B cell (primary cell): Measurements from ENCODE around the gene SPOCK1. TPM values are rescaled to one million over a fixed set of nuclear protein-coding genes. Genes with fewer than 3 reads are reported as not detected.

Experiments used
- ATAC-seq: fragments of 200-7000 bp; cut with Tn5 transposase; one replicate; pipeline ENCODE4 v1.10.0; 2021; ENCODE audit warnings: low read depth, mild to moderate bottlenecking, moderate number of reproducible peaks, moderate library complexity
- CTCF ChIA-PET: fragments of 350-600 bp; sonication (Branson Sonifier 250); formaldehyde crosslinking; loops from one replicate; lab custom pipeline; 2021; ENCODE audit warnings: antibody characterized with exemption, inconsistent platforms; lab: Charles Lee
- POLR2A ChIA-PET: fragments of 350-600 bp; sonication (Branson Sonifier 250); formaldehyde crosslinking; loops from one replicate; lab custom pipeline; 2021; ENCODE audit warnings: antibody characterized with exemption; lab: Charles Lee
- DNase-seq: peaks from one replicate; pipeline ENCODE4 v3.0.0; 2013
- H2AFZ ChIP-seq: 2 replicates; pipeline ENCODE4 v1.6.1; 2012; ENCODE audit warnings: mild to moderate bottlenecking, low read depth, low read length; ENCODE audit not compliant: insufficient read depth, poor library complexity, severe bottlenecking
- H3K27ac ChIP-seq, 2 donors: 1 replicate in 1 of 2; 2 replicates in 1 of 2; pipeline ENCODE4 v1.5.1; 2012 to 2013; ENCODE audit warnings: low read length in 2 of 2, mild to moderate bottlenecking in 2 of 2, moderate library complexity in 1 of 2
- H3K27me3 ChIP-seq, 4 experiments: fragments of 200-600 bp in 1 of 4; sonication (generic) in 1 of 4; replicated peaks in 1 of 4; 1 replicate in 2 of 4; 2 replicates in 2 of 4; pipeline versions ENCODE4 v1.6.1 to v1.7.0; 2013 to 2016; ENCODE audit warnings: low read length in 3 of 4, mild to moderate bottlenecking in 2 of 4, mixed read lengths in 1 of 4, moderate library complexity in 1 of 4; ENCODE audit not compliant: insufficient read depth in 4 of 4, control insufficient read depth in 3 of 4; ENCODE audit errors: control extremely low read depth in 1 of 4
- H3K36me3 ChIP-seq, 2 experiments: replicated peaks in 1 of 2; 1 replicate in 1 of 2; 2 replicates in 1 of 2; pipeline versions ENCODE4 v1.6.1 to v1.7.1; 2013; ENCODE audit warnings: low read length in 1 of 2; ENCODE audit not compliant: insufficient read depth in 2 of 2, control insufficient read depth in 1 of 2; ENCODE audit errors: control extremely low read depth in 1 of 2, extremely low read depth in 1 of 2
- H3K4me1 ChIP-seq, 2 donors: fragments of 200-600 bp in 1 of 2; sonication (generic) in 1 of 2; 1 replicate in 1 of 2; 2 replicates in 1 of 2; pipeline versions ENCODE4 v1.5.1 to v1.6.1; 2013 to 2017; ENCODE audit warnings: low read length in 2 of 2; ENCODE audit not compliant: control insufficient read depth in 2 of 2, insufficient read depth in 2 of 2
- H3K4me2 ChIP-seq: replicated peaks from 2 replicates; pipeline ENCODE3; 2012; ENCODE audit warnings: mild to moderate bottlenecking, low read depth, low read length; ENCODE audit not compliant: poor library complexity, severe bottlenecking
- H3K4me3 ChIP-seq, 5 experiments: fragments of 200-600 bp in 1 of 5; sonication (generic) in 1 of 5; 1 replicate in 3 of 5; 2 replicates in 2 of 5; pipeline versions ENCODE4 v1.5.1 to v1.7.0; 2011 to 2016; ENCODE audit warnings: low read length in 4 of 5, mild to moderate bottlenecking in 4 of 5, low read depth in 2 of 5, control low read depth in 1 of 5, moderate library complexity in 1 of 5; ENCODE audit not compliant: insufficient read depth in 1 of 5; ENCODE audit errors: control extremely low read depth in 1 of 5, extremely low read depth in 1 of 5
- H3K79me2 ChIP-seq: fragments of 200-600 bp; sonication (generic); one replicate; pipeline ENCODE4 v1.6.0; 2016; ENCODE audit warnings: low read length; ENCODE audit not compliant: control insufficient read depth, insufficient read depth
- H3K9ac ChIP-seq: fragments of 200-600 bp; sonication (generic); 2 replicates; pipeline ENCODE4 v1.6.1; 2017; ENCODE audit warnings: mild to moderate bottlenecking, low read length, moderate library complexity
- H3K9me3 ChIP-seq, 3 donors: one replicate each; pipeline versions ENCODE4 v1.6.1 to v1.7.1; 2013; ENCODE audit warnings: low read length in 2 of 3; ENCODE audit not compliant: control insufficient read depth in 2 of 3, insufficient read depth in 1 of 3; ENCODE audit errors: control extremely low read depth in 1 of 3
- H4K20me1 ChIP-seq: 2 replicates; pipeline ENCODE4 v1.6.0; 2012; ENCODE audit warnings: mild to moderate bottlenecking, low read length; ENCODE audit not compliant: insufficient read depth, control insufficient read depth, poor library complexity, severe bottlenecking
- H3K27ac Mint-ChIP-seq: one replicate; pipeline ENCODE4 v1.8.0; 2021; ENCODE audit warnings: mixed read lengths
- H3K27me3 Mint-ChIP-seq: one replicate; pipeline ENCODE4 v1.8.0; 2021; ENCODE audit warnings: mixed read lengths
- H3K4me1 Mint-ChIP-seq: one replicate; pipeline ENCODE4 v1.8.0; 2021; ENCODE audit warnings: mixed read lengths
- H3K4me3 Mint-ChIP-seq: one replicate; pipeline ENCODE4 v1.8.0; 2021; ENCODE audit warnings: mixed read lengths
- H3K9me3 Mint-ChIP-seq: one replicate; pipeline ENCODE4 v1.8.0; 2022; ENCODE audit warnings: mixed read lengths; ENCODE audit not compliant: insufficient read depth
- EZH2 ChIP-seq: IDR thresholded peaks from 2 replicates; pipeline ENCODE4 v1.6.1; 2012; ENCODE audit warnings: borderline replicate concordance, low read depth, mild to moderate bottlenecking, moderate library complexity, low read length; ENCODE audit not compliant: insufficient read depth, poor library complexity, severe bottlenecking
- WGBS: methylation state at CpG from one replicate; pipeline ENCODE4 v1.1.5; 2013; ENCODE audit warnings: missing lambda C conversion rate; ENCODE audit not compliant: insufficient coverage; 5-methylcytosine and 5-hydroxymethylcytosine counted together
- intact Hi-C: fragments of 100-400 bp; cut with micrococcal nuclease; formaldehyde crosslinking; loops from one replicate; pipeline ENCODE4 v1.10.0; 2022
- polyA plus RNA-seq: library from polyadenylated mRNA; depleted of rRNA; stranded (reverse); fragments of >200 nt; gene quantifications from 2 replicates; pipeline ENCODE4 v1.2.3, GENCODE V29; 2012
- total RNA-seq, 2 donors: library from RNA; stranded (reverse); fragments of 120-200 nt in 1 of 2; gene quantifications; 1 replicate in 1 of 2; 2 replicates in 1 of 2; pipeline versions ENCODE4 v1.2.3 to v1.2.4, GENCODE V29; 2013 to 2022
- TF ChIP-seq, protein P1 (sequence below): fragments of 200-600 bp; IDR thresholded peaks from one replicate; pipeline ENCODE4 v1.8.0; 2022; ENCODE audit warnings: antibody characterized with exemption, mild to moderate bottlenecking

SPOCK1 gene
- total and polyA plus RNA-seq, 2 donors (not counting 1 experiment from before 2014, with no cell fraction given), result not detected

DNA sequence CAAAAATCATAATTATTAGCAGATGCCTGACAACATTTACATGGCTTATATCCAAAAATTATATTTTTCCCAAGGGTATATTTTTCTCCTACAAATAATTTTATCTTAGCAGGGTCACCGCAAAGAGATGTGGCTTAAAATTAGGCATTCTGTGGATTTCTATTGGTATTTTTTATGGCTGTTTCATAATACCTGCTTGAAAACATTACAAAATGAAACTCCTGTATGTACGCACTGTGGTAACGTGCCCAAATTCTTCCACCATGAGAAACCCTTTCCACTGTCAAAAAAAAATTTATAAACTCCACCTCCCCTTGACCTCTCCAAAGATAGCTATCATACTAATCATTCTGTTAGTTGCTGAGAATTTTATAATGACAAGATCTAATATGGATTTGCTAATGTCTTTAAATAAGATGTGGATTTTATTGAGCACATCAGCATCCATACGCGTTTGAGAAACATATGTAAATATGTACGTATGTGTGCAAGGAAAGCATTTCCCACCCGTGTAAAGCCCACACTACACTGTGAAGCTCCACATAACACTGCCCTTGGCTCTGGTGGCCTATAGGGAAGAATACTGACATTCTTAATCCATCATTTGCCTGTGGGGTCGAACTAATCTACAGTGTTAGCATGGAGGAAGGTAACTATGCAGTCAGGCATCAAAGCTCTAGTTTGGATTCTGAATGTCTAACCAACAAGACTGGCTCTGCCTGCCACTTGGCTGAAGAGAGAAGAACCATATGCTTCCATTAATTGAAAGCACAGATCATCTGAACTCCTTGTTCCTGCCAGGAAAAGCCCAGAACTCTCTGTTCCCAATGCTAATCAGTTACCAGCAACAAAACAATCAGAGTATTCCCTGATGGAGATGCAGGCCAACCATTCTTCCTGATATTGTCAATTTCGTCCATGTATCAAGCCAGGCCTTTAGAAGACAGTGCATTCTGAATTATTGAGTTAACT is 244.7 kb downstream of the SPOCK1 start:
- ATAC-seq (no peak), DNase-seq (no peak)
- Mint-ChIP-seq H3K27me3 (peaks cover 7% of the 10 kb centered on the region), H3K4me3 (no peak overlapping the region), H3K4me1 (no peaks in the 10 kb centered on the region), H3K27ac (no peak overlapping the region), H3K9me3 (no peaks in the 10 kb centered on the region)
- Histone ChIP-seq H3K27me3 (no peaks in the 10 kb centered on the region), H3K27ac (no peak overlapping the region), H3K79me2 (no peaks in the 10 kb centered on the region), H2AFZ (no peak overlapping the region), H3K36me3 (no peaks in the 10 kb centered on the region), H4K20me1 (no peaks in the 10 kb centered on the region), H3K4me2 (no peak overlapping the region), H3K4me3 (no peak overlapping the region), H3K9ac (no peak overlapping the region), H3K4me1 (no peaks in the 10 kb centered on the region), H3K9me3 (no peaks in the 10 kb centered on the region)
- 63% methylated on average over 1 of the region's 9 CpGs for whole genome bisulfite sequencing
- ChIA-PET POLR2A (no interaction called here), CTCF (no interaction called here)
- intact Hi-C loops, result no loop called here
- no peak for TF ChIP-seq EZH2
- TF ChIP-seq, protein P1, sequence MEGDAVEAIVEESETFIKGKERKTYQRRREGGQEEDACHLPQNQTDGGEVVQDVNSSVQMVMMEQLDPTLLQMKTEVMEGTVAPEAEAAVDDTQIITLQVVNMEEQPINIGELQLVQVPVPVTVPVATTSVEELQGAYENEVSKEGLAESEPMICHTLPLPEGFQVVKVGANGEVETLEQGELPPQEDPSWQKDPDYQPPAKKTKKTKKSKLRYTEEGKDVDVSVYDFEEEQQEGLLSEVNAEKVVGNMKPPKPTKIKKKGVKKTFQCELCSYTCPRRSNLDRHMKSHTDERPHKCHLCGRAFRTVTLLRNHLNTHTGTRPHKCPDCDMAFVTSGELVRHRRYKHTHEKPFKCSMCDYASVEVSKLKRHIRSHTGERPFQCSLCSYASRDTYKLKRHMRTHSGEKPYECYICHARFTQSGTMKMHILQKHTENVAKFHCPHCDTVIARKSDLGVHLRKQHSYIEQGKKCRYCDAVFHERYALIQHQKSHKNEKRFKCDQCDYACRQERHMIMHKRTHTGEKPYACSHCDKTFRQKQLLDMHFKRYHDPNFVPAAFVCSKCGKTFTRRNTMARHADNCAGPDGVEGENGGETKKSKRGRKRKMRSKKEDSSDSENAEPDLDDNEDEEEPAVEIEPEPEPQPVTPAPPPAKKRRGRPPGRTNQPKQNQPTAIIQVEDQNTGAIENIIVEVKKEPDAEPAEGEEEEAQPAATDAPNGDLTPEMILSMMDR, result no peak

DNA sequence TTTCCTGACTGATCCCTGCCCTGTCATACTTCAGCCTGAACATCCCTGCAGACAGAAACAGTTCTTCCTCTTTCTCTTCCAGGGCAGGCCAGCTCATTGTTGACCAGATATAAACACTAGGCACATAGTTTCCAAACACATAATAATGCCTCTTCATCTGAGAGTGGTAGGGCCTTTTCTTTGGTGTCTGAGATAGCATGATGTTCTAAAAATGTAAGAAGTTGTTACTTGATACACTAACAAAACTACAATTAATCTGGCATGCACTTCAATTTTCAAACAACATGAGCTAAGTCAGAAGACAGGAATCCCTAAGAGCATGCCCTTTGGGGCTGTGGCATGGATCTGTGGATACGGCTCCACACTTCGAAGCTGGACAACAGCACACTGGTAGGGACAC is 246.6 kb downstream of the SPOCK1 start:
- Histone ChIP-seq H3K36me3 (no peaks in the 10 kb centered on the region), H3K9ac (no peak overlapping the region), H3K4me1 (no peaks in the 10 kb centered on the region), H3K9me3 (no peaks in the 10 kb centered on the region), H3K4me2 (no peak overlapping the region), H3K4me3 (no peak overlapping the region), H2AFZ (no peak overlapping the region), H3K27ac (no peak overlapping the region), H3K27me3 (no peaks in the 10 kb centered on the region), H3K79me2 (no peaks in the 10 kb centered on the region), H4K20me1 (no peaks in the 10 kb centered on the region)
- Mint-ChIP-seq H3K9me3 (no peaks in the 10 kb centered on the region), H3K4me3 (no peak overlapping the region), H3K27me3 (peaks cover 1% of the 10 kb centered on the region), H3K27ac (no peak overlapping the region), H3K4me1 (no peaks in the 10 kb centered on the region)
- DNase-seq (no peak), ATAC-seq (no peak)
- WGBS, result 83% methylated on average over 2 of the region's 2 CpGs
- POLR2A ChIA-PET, result no interaction called here
- intact Hi-C loops, result no loop called here
- TF ChIP-seq EZH2, result no peak
- TF ChIP-seq, protein P1, result no peak
- CTCF ChIA-PET, result no interaction called here
